HepG2 (cell line): ENCODE results near the gene ANKIB1.

Experiments
- FIP1L1 ChIP-seq: fragments of 200-400 bp; formaldehyde crosslinking; IDR thresholded peaks from 2 replicates; pipeline ENCODE4 v1.6.1; 2018; ENCODE audit warnings: low read depth, mild to moderate bottlenecking, low read length, moderate library complexity, borderline replicate concordance; ENCODE audit not compliant: insufficient read depth
- HNF1A ChIP-seq, 2 experiments: sonication (generic) in 1 of 2; formaldehyde crosslinking in 1 of 2; IDR thresholded peaks; 2 replicates each; pipeline versions ENCODE4 v1.4.0 to v1.6.1; 2016 to 2020; ENCODE audit warnings: borderline replicate concordance in 1 of 2, low read depth in 1 of 2, mild to moderate bottlenecking in 1 of 2, missing genetic modification reagents in 1 of 2

GRCh38 chr7:92292981-92293380 lies 47.2 kb downstream of the ANKIB1 start:
- no peak for TF ChIP-seq FIP1L1
- TF ChIP-seq HNF1A (IDR thresholded peaks at IDR 0.05; ENCODE audit: low read depth) = no peak
- TF ChIP-seq HNF1A (CRISPR knock-in tag; IDR thresholded peaks at IDR 0.05; ENCODE audit: borderline replicate concordance) = no peak
